D721Med (cell line): ENCODE results near the gene CLEC4F.

Experiments
- DNase-seq: peaks from one replicate; pipeline ENCODE4 v3.0.0; 2011; ENCODE audit warnings: low spot score; ENCODE audit not compliant: insufficient read length
- FAIRE-seq: peaks from 2 replicates; lab custom pipeline; 2011; peaks lifted over from hg19 to GRCh38; lab: Jason Lieb, UNC
- TF ChIP-seq, protein P1 (sequence below): IDR thresholded peaks from 2 replicates; pipeline ENCODE4 v1.5.1; 2012; ENCODE audit warnings: mild to moderate bottlenecking, control low read depth; ENCODE audit not compliant: insufficient read depth; ENCODE audit errors: missing control alignments

Gene CLEC4F

GRCh38 chr2:70789304-70790135 lies 30.9 kb downstream of the CLEC4F start:
- FAIRE-seq = no peak
- peak; percentile 48 for DNase-seq
- TF ChIP-seq, protein P1, sequence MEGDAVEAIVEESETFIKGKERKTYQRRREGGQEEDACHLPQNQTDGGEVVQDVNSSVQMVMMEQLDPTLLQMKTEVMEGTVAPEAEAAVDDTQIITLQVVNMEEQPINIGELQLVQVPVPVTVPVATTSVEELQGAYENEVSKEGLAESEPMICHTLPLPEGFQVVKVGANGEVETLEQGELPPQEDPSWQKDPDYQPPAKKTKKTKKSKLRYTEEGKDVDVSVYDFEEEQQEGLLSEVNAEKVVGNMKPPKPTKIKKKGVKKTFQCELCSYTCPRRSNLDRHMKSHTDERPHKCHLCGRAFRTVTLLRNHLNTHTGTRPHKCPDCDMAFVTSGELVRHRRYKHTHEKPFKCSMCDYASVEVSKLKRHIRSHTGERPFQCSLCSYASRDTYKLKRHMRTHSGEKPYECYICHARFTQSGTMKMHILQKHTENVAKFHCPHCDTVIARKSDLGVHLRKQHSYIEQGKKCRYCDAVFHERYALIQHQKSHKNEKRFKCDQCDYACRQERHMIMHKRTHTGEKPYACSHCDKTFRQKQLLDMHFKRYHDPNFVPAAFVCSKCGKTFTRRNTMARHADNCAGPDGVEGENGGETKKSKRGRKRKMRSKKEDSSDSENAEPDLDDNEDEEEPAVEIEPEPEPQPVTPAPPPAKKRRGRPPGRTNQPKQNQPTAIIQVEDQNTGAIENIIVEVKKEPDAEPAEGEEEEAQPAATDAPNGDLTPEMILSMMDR = peak; percentile 51

GRCh38 chr2:70785137-70785911 lies 35.1 kb downstream of the CLEC4F start:
- no peak for FAIRE-seq
- TF ChIP-seq, protein P1 = peak; percentile 37
- no peak for DNase-seq

- DNase-seq (no peak), FAIRE-seq (no peak)
- TF ChIP-seq, protein P1 = no peak
These were observed 36.1 kb downstream of the CLEC4F start for GRCh38 chr2:70784320-70784719.

DNA sequence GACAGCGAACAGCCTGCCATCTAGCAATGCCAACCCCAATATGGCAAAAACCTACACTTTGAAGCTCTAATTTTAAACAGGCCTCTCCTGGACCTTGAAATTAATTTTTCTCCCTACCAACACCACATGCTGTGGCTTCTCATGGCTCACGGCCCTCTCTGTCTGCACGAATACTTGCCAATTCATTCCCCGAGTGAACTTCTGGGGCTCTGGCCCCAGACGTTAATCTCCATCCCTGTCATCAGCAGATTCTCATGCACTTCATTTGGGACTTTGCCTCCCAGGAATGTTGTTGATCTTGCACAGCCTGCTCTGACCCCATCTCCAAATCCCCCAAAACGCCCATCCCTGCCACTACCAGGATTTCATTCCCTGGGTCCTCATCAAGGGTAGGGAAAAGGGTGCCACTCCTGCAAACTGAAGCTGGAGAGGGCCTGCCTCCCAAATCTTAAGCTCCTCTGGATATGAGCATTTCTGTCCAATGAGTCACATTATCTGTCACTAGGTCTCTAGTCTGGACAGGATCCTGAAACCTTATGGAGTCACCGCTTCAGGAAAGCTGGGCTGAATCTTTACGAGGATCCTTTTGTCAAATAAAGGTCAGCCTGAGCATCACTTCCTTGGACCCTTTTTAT lies 40.4 kb downstream of the CLEC4F start:
- no peak for FAIRE-seq
- DNase-seq = no peak
- TF ChIP-seq, protein P1 = no peak

GRCh38 chr2:70779491-70779890 lies 40.9 kb downstream of the CLEC4F start:
- TF ChIP-seq, protein P1 = no peak
- FAIRE-seq = no peak
- no peak for DNase-seq

- FAIRE-seq = no peak
- DNase-seq = no peak
- TF ChIP-seq, protein P1 = no peak
These were observed 41.7 kb downstream of the CLEC4F start for GRCh38 chr2:70778676-70779075.
